Astrocyte (in vitro differentiated cells and primary cell): ENCODE data around the gene NUDT21. TPM values are rescaled to one million over a fixed set of nuclear protein-coding genes. Genes with fewer than 3 reads are reported as not detected.

Experiments
- DNase-seq: peaks from one replicate; pipeline ENCODE4 v3.0.0-alpha.2; 2010; ENCODE audit warnings: low read depth
- FAIRE-seq: peaks from 2 replicates; lab custom pipeline; 2011; peaks lifted over from hg19 to GRCh38; lab: Jason Lieb, UNC
- H2AFZ ChIP-seq: 2 replicates; pipeline ENCODE4 v1.6.0; 2012; ENCODE audit warnings: low read depth, low read length, inconsistent platforms
- H3K27ac ChIP-seq: 2 replicates; pipeline ENCODE4 v1.5.1; 2011; ENCODE audit warnings: low read depth, low read length, inconsistent platforms
- H3K27me3 ChIP-seq: 2 replicates; pipeline ENCODE4 v1.6.0; 2011; ENCODE audit warnings: low read length, inconsistent platforms; ENCODE audit not compliant: insufficient read depth
- H3K36me3 ChIP-seq: 2 replicates; pipeline ENCODE4 v1.5.1; 2011; ENCODE audit warnings: low read length, inconsistent platforms; ENCODE audit not compliant: insufficient read depth
- H3K4me1 ChIP-seq: 2 replicates; pipeline ENCODE4 v1.5.1; 2011; ENCODE audit warnings: low read length, inconsistent platforms; ENCODE audit not compliant: insufficient read depth
- H3K4me2 ChIP-seq: 2 replicates; pipeline ENCODE4 v1.6.0; 2012; ENCODE audit warnings: low read length, inconsistent platforms
- H3K4me3 ChIP-seq: 2 replicates; pipeline ENCODE4 v1.5.1; 2011; ENCODE audit warnings: low read depth, mild to moderate bottlenecking, low read length, inconsistent platforms; ENCODE audit not compliant: insufficient read depth
- H3K79me2 ChIP-seq: 2 replicates; pipeline ENCODE4 v1.6.0; 2012; ENCODE audit warnings: mild to moderate bottlenecking, low read length, inconsistent platforms; ENCODE audit not compliant: insufficient read depth
- H3K9ac ChIP-seq: 2 replicates; pipeline ENCODE4 v1.6.0; 2012; ENCODE audit warnings: mild to moderate bottlenecking, low read length, inconsistent platforms
- H3K9me3 ChIP-seq: 2 replicates; pipeline ENCODE4 v1.5.1; 2012; ENCODE audit warnings: low read depth, mild to moderate bottlenecking, low read length, inconsistent platforms; ENCODE audit not compliant: insufficient read depth
- H4K20me1 ChIP-seq: 2 replicates; pipeline ENCODE4 v1.6.0; 2012; ENCODE audit warnings: low read length, inconsistent platforms; ENCODE audit not compliant: insufficient read depth
- H3K27ac Mint-ChIP-seq: one replicate; pipeline ENCODE4 v1.8.0; 2021; ENCODE audit warnings: mild to moderate bottlenecking, mixed read lengths; ENCODE audit not compliant: unreplicated experiment
- H3K27me3 Mint-ChIP-seq: one replicate; pipeline ENCODE4 v1.8.0; 2021; ENCODE audit warnings: low read depth, mixed read lengths; ENCODE audit not compliant: unreplicated experiment
- H3K36me3 Mint-ChIP-seq: one replicate; pipeline ENCODE4 v1.8.0; 2021; ENCODE audit warnings: low read depth, mixed read lengths; ENCODE audit not compliant: unreplicated experiment
- H3K4me1 Mint-ChIP-seq: one replicate; pipeline ENCODE4 v1.8.0; 2021; ENCODE audit warnings: low read depth, mixed read lengths; ENCODE audit not compliant: unreplicated experiment
- H3K4me3 Mint-ChIP-seq: one replicate; pipeline ENCODE4 v1.8.0; 2021; ENCODE audit warnings: mild to moderate bottlenecking, moderate library complexity, mixed read lengths; ENCODE audit not compliant: unreplicated experiment
- H3K9me3 Mint-ChIP-seq: one replicate; pipeline ENCODE4 v1.8.0; 2021; ENCODE audit warnings: mild to moderate bottlenecking, mixed read lengths; ENCODE audit not compliant: unreplicated experiment
- CTCF ChIP-seq: IDR thresholded peaks from 2 replicates; pipeline ENCODE4 v1.5.1; 2011; ENCODE audit warnings: low read depth, mild to moderate bottlenecking, inconsistent platforms, low read length, moderate library complexity; ENCODE audit not compliant: insufficient read depth
- EZH2 ChIP-seq: IDR thresholded peaks from 2 replicates; pipeline ENCODE4 v1.6.1; 2012; ENCODE audit warnings: mild to moderate bottlenecking, low read length, inconsistent platforms; ENCODE audit not compliant: insufficient read depth
- total RNA-seq: library from RNA; stranded (reverse); gene quantifications from 2 replicates; pipeline ENCODE4 v1.2.1, GENCODE V29; 2021

NUDT21 gene
- total RNA-seq, 1 donor from 2014 or later, result 86.0 TPM

DNA sequence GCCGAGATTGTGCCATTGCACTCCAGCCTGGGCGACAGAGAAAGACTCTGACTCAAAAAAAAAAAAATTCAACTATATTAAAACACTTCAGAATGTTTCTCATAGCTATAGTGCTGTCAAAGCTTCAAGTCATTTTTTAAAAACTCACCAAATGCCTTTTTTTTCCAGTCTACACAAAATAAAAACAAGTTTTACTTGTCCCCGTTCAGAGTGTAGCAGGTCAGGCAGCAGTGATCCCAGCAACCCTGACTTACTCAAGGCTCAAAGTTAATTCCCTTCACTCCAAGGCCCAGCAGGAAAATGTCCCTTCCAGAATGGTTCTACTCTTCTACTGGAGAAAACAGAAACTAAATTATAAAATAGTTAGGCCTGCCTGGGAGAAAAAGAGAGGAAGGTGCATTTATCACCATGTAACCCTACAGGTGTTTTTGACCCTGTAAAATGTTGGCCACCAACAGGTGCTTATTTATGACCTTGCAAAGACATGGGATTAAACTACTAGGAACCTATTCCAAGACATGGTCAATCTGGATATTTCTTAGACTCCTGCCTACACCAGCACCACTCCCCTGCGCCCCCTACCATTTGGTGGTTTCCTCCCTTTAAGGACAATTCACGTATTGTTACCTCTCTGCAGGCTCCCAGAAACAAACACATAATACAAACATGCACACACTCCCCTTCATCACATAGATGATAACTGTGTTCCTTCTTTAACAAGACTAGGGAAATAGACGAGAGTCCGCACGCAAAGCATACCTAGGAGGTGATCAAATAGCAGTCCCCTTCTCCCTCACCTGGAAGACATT, 31.2 kb downstream of the NUDT21 start:
- H2AFZ ChIP-seq, result no peak overlapping the region
- no peak overlapping the region for H3K27ac ChIP-seq
- no peaks in the 10 kb centered on the region for H3K9me3 ChIP-seq
- Mint-ChIP-seq H3K36me3 (peaks cover 1% of the 10 kb centered on the region), H3K27me3 (no peaks in the 10 kb centered on the region), H3K4me1 (peaks cover 14% of the 10 kb centered on the region), H3K4me3 (no peak overlapping the region), H3K9me3 (no peaks in the 10 kb centered on the region), H3K27ac (no peak overlapping the region)
- no peak for TF ChIP-seq CTCF
- peaks cover 94% of the 10 kb centered on the region for H3K79me2 ChIP-seq
- H3K36me3 ChIP-seq, result no peaks in the 10 kb centered on the region
- peaks cover 70% of the 10 kb centered on the region for H4K20me1 ChIP-seq
- no peak overlapping the region for H3K9ac ChIP-seq
- no peak overlapping the region for H3K4me3 ChIP-seq
- DNase-seq (no peak), FAIRE-seq (no peak)
- H3K4me2 ChIP-seq, result no peak overlapping the region
- peaks cover 8% of the 10 kb centered on the region for H3K4me1 ChIP-seq
- no peaks in the 10 kb centered on the region for H3K27me3 ChIP-seq

GRCh38 chr16:56417138-56417537, 34.0 kb downstream of the NUDT21 start:
- Mint-ChIP-seq H3K4me3 (no peak overlapping the region), H3K27ac (no peak overlapping the region), H3K27me3 (no peaks in the 10 kb centered on the region), H3K4me1 (peaks cover 6% of the 10 kb centered on the region), H3K36me3 (peaks cover 1% of the 10 kb centered on the region), H3K9me3 (no peaks in the 10 kb centered on the region)
- Histone ChIP-seq H3K4me1 (no peaks in the 10 kb centered on the region), H2AFZ (no peak overlapping the region), H3K4me2 (no peak overlapping the region), H3K9me3 (no peaks in the 10 kb centered on the region), H3K36me3 (no peaks in the 10 kb centered on the region), H3K27me3 (no peaks in the 10 kb centered on the region), H3K27ac (no peak overlapping the region), H4K20me1 (peaks cover 57% of the 10 kb centered on the region), H3K79me2 (peaks cover 80% of the 10 kb centered on the region), H3K4me3 (no peak overlapping the region), H3K9ac (no peak overlapping the region)
- no peak for TF ChIP-seq EZH2
- no peak for TF ChIP-seq CTCF
- no peak for DNase-seq
- no peak for FAIRE-seq

DNA sequence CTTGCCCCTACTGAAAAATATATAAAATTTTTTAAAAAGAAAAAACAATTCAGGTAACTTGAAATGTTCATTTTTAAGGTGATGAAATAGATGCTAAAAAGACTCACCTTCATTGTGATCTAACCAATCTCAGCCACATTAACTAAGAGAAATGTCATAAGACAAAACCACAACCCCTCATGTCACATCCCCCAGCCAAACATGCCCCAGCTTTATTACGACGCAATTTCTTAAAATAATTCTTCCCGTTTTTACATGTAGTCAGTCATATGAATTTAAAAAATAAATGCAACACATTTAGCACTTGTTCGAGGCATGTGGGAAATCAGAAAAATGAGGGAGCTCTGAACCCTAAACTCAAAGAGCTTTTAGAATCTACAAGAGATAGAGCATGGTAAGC, 35.3 kb downstream of the NUDT21 start:
- no peak overlapping the region for H3K4me3 ChIP-seq
- no peak for FAIRE-seq
- Mint-ChIP-seq H3K4me3 (no peak overlapping the region), H3K9me3 (no peaks in the 10 kb centered on the region), H3K27me3 (no peaks in the 10 kb centered on the region), H3K36me3 (peaks cover 2% of the 10 kb centered on the region), H3K4me1 (peaks cover 3% of the 10 kb centered on the region), H3K27ac (no peak overlapping the region)
- no peaks in the 10 kb centered on the region for H3K4me1 ChIP-seq
- H3K36me3 ChIP-seq, result peaks cover 7% of the 10 kb centered on the region
- H3K27ac ChIP-seq, result no peak overlapping the region
- TF ChIP-seq EZH2, result no peak
- no peak for TF ChIP-seq CTCF
- H3K79me2 ChIP-seq, result peaks cover 69% of the 10 kb centered on the region
- no peak overlapping the region for H2AFZ ChIP-seq
- no peaks in the 10 kb centered on the region for H3K9me3 ChIP-seq
- no peak overlapping the region for H3K9ac ChIP-seq
- peaks cover 48% of the 10 kb centered on the region for H4K20me1 ChIP-seq
- no peaks in the 10 kb centered on the region for H3K27me3 ChIP-seq
- H3K4me2 ChIP-seq, result no peak overlapping the region
- DNase-seq, result no peak
